NCI-H1694 treated with DMSO at 0.1 percent for 48 hours (cell line): Measurements from ENCODE around the gene SCAMP1.
"Not testable (repeated sequence)": the region's sequence is repeated elsewhere in the genome, so short reads cannot be mapped to it uniquely, and the experiment has no call there.

Experiments used
- DNase-seq: peaks from one replicate; lab custom pipeline; 2025; lab: John Stamatoyannopoulos, UW

The SCAMP1 gene, protein sequence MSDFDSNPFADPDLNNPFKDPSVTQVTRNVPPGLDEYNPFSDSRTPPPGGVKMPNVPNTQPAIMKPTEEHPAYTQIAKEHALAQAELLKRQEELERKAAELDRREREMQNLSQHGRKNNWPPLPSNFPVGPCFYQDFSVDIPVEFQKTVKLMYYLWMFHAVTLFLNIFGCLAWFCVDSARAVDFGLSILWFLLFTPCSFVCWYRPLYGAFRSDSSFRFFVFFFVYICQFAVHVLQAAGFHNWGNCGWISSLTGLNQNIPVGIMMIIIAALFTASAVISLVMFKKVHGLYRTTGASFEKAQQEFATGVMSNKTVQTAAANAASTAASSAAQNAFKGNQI

DNA sequence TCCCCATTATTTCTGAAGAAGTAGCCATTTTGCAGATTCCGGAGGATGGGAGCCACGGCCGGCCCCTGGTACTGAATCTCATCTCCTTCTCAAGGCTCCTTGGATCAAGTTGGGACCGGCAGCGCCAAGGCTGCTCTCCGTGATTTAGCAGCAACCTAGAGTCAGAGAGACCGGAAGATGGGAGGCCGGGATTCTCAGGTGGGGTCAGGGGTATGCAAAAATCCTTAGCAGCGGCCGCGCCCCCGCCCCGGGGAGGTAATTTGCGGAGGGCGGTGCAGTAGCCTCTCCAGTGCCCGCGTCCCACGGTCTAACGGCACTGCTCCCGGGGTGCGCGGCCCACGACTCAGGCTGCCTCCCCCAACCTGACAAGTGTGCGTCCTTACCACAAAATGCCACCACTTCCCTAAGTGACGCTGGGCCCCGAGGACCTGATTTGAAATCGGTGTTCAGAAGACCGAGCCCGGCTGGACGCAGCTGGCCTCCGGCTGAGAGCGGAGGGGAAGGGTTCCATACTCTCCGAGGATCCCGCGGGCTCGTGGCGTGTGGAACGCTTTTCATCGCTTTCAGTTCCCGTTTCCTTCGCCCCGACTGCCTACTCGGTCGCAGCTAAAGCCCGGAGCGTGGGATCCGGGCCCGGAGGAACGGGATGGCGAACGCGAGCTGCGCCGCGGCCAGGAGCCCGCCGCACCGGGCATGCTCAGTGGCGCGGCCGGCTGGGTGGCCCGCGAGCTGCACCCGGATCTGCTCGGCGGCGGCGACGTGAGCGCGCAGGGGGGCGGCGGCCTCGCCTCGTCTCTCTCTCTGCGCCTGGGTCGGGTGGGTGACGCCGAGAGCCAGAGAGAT is at the start of gene SCAMP1:
Gene SCAMP1 (plus strand): TSS at position 787 of the 843 bp plus-strand sequence. CDS start 55 bp downstream, at position 842.
- peak; percentile 69 for DNase-seq

DNA sequence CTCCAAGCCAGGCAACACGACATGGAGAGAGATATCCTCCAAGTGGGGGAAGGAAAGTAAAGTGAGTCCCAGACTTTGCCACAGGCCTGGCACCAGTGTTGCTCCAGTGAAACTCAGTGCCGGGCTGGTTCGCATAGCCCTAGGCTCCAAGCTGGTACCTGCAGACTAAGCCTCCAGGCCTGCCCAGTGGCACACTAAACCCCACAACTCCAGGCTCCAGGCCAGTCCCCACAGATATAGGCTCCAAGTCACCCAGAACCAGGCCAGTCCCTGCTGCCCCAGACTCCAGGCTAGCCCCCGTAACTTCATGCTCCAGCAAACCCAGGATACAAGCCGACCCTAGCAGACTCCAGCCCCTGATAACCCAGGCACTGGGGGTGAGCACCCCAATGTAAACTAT is 42.9 kb upstream of the SCAMP1 start:
- DNase-seq, result no peak

DNA sequence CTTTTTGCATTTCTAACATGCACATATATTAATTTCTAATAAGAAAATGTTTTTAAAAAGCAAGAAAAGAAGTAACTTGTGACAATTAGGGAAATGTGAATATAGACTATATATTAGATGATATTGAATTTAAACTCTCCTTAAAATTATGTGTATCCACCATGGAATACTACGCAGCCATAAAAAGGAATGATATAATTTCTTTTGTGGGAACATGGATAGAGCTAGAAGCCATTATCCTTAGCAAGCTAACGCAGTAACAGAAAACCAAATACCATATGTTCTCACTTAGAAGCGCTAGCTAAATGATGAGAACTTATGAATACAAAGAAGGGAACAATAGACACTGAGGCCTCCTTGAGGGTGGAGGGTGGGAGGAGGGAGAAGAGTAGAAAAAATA is 42.1 kb upstream of the SCAMP1 start:
- DNase-seq, result no peak

DNA sequence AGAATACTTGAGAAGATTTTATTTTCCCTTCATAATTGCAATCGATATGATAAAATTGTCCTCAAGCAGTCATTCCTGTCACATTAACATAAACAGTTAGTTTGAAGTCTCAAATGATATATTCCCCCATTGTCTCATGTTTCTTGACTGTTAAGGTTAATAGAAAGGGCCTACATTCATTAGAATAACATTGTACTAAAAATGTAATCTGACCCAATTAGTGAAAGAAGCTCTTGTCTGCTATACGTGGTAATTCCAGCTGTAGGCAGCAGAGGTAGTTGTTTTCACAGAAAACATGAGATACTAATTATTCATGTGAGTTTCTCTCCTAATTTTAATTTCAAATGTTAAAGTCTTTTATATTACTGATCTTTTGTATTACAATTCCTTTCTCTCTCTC is 40.0 kb upstream of the SCAMP1 start:
- DNase-seq, result peak; percentile 6

DNA sequence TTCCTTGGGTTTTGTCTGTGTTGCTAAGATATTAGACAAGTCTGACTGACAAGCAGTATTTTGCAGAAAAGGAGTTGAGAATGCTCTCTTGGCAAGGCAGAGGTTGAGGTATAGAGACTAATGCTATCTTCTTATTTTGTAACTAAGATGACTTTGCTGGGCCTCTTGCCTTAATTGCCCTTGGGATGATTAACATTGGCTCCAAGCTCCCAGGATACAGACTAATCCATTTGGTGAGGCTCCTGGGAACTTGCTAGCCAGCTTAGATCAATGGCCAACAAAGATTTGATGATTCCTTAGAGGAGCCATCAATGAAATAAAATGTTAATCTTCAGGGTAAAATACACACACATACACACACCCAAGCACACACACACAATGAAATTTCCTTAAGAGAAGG is 37.2 kb upstream of the SCAMP1 start:
- no peak for DNase-seq

DNA sequence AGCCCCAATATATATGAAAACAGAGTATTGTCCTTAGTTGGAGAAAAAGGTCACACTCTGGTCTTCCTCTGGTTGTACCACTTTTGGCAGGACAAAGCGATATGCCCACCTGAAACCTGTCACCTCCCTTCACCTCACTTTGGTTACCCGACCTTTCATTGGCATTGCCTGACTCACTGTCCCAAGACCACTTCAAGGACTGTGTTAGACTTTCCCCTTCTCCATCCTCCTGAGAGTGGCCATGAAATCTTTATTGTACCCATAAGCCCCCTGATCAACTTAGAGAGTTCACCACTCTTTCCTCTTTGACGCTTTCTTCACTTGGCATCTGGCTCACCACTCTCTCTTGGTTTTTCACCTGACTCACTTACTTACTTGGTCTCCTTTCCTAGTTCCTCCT is 33.5 kb upstream of the SCAMP1 start:
- no peak for DNase-seq

DNA sequence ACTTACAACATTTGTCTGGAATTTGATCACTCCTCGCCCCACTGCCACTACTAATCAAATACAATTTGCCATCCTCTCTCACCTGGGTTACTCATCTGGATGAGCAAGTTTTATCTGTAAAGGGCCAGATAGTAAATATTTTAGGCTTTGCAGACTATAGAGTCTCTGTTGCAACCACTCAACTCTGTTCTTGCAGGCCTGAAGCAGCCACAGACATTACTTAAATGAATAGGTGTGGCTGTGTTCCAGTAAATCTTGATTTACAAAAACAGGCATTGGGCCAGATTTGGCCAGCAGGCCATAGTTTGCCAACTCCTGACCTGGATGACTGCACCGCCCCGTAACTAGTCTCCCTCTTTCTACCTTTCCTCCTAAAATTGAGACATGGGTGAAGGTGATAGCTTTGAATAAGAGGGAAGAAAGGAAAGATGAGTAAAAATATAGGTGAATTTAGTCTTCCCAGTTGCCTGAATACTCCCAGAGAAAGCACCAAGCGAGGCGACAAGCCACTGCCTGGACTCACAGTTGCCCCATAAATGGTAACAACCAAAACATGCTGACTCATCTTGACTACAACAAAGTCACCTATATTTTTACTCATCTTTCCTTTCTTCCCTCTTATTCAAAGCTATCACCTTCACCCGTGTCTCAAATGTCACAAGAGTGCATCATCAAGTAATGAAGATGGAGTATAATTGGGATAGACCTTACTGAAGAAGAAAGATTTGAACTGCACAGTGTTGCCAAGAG is 32.5 kb upstream of the SCAMP1 start:
- DNase-seq, result no peak

DNA sequence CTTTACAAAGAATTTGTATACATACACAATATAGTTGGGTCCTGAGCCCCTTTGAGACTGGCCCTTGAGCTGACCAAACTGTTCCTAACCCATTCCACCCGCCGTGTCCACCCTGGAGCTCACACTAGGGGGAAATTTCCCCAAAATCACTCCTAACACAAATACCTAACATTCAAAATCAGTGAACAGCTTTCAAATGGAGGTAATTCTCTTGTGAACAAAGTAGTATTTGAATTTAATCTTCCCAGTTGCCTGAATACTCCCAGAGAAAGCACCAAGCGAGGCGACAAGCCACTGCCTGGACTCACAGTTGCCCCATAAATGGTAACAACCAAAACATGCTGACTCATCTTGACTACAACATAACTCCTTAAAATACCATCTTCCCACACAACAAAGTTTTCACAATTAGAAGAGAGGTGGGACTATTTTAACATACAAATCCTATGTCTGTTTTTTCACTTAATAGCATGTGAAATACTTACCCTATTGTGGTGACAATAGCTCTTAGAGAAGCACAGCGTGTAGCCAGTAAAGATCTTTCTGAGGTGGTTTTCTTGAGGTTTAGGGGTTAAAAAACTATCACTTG is 31.7 kb upstream of the SCAMP1 start:
- DNase-seq, result no peak

DNA sequence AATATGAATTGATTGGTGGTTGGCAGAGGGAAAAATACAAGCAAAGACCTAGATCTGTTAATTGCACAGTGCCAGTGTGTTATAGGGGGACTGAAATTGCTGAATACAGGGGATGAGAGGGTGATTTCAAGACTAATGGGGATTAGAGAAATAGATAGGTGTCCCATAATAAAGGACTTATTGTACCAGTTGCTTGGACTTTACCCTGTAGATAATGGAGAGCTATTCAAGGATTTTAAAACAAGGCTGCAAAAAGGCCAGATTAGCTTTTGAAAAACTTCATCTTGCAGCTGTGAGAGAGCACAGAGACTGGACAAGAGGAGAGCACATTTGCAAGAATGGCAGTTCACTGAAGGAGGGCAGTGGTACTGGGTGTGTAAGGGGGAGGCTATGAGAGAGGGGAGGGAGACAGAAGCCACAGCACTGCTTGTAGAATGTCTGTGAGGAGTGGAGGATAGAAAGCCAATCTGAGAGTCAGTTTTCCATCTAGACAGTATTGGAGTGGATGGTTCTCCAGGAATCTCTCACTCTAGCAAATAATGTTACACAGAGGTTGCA is 28.8 kb upstream of the SCAMP1 start:
- no peak for DNase-seq

DNA sequence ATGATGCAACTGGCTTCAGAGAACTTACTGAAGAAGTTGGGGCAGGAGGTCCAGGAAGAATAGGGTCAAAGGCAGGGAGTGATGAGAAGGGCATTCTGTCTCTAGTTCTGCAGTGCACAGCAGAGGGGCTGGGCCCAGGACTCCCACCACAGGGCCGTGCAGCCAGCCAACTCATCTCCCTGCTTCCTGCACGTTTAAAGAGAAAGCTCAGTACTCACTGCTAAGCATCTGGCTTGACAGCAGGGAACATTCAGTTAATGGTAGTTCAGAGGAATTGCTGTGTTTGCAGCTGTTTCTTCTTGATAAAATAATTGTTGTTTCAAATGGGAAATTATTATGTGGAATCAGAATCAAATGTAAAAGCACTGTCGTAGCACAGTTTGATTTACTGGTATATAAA is 25.6 kb upstream of the SCAMP1 start:
- DNase-seq, result peak; percentile 58

DNA sequence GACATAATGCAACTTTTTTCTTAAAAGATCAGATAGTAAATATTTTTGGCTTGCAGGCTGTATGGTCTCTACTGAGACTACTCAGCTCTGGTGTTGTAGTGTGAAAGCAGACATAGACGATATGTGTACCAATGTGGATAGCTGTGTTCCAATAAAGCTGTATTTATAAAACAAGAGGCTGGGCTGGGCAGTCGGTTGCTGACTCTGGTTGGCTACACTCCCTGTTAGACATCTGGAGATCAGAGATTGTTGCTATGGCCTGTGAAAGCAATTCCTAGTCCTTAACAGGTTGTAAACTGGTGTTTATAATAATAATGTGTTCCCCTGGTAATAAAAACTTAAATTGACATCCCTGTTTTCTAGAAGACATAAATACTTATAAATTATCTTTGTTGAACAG is 24.4 kb upstream of the SCAMP1 start:
- no peak for DNase-seq

DNA sequence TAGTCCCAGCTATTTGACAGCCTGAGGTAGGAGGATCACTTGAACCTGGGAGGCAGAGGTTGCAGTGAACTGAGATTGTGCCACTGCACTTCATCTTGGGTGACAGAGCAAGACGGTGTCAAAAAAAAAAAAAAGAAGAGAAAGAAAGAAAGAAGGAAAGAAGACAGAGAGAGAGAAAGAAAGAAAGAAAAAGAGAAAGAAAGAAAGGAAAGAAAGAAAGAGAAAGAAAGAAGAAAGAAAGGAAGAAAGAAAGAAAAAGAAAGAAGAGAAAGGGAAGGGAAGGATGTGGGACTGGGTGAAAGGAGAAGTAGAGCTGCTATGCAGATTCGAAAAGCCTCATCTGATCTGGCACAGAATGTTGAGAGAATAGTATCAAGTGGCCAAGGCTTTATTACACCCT is 23.7 kb upstream of the SCAMP1 start:
- no peak for DNase-seq

DNA sequence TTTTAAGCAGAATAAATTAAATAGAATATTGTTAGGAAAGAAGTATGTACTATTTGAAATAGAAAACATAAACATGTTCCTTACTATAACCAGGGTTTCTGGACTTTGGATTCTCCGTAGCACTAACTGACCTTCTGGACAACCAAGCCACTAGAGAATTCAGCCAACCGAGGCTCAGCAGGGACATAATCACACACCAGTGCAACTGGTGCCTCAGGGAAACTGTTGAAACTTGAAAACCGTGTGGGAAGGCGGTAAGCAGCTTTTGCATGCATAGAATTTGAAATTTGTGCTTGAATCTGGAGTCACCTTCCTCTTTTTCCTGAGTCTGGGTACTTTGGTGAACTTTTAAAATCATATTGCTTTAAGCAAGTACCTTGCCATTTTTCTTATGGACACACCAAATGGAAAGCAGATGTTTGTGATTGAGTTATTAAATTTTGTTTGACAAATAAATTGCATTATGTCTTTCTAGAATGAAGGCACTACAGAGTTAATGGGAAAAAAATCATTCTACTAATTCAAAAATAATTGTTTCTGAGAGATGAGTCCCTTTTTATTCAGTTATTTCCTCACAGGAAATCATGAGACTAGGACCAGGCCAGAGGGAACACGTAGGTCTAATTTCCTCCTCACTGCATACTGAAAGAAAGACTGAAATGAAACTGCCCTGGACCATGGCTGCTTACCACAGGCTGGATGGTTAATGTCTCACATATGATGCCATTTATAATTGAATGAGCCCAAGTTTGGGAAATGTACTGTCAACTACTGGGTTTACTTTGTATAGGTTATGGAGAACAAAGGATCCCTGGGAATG is 20.6 kb upstream of the SCAMP1 start:
- DNase-seq, result no peak

DNA sequence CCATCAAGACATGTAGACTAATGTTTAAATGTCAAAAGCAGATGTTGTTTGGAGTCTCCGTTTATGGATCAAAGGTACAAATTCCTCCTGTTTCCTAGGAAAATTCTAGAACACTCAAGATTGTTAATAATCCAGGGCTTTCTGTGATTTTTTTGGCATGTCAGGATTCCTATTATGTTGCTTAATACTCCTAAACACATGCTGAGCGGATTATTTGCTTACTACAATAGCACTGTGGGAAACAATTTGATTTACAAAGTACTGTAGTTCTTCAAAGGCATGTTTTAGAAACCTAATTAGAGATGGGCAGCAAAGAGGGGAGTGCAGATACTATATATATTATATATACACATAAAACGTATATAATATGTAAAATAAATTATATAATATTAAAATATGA is 19.0 kb upstream of the SCAMP1 start:
- no peak for DNase-seq

DNA sequence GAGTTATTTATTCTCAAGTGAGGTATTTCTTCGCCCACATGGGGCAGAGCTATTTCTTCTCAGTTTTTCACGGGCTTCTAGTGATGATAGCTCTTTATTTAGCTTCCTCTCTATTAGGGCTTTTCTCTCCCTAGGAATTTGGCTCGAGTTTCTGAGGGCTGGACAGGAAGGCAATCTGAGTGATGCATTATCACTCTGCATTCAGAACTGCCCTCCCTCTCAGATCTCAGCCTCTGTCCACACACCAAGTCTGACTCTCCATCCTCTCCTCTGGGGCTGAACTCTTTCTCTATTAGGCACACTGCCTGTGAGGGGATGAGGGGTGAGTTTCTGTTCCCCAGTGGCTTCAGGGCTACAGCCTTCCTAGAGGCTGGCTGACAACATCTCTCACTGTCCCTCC is 14.9 kb upstream of the SCAMP1 start:
- no peak for DNase-seq

DNA sequence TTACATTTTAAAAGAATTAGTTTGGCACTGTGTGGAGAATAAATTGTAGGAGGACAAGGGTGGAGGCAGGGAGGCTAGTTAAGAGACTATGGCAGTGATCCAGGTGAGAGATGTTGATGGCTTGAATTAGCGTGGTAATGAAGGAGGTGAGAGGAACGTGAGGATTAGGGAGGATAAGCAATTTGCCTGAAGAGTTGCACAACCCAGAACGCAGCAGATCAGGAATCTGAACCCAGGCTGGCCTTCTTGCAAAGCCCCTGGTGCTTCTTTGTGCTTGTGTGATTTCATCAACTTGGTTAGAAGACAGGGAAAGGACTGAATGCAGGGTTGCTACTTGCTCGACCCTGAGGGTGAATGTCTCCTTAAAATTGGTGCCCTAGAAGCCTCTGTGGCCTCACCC is 6.9 kb upstream of the SCAMP1 start:
- no peak for DNase-seq

DNA sequence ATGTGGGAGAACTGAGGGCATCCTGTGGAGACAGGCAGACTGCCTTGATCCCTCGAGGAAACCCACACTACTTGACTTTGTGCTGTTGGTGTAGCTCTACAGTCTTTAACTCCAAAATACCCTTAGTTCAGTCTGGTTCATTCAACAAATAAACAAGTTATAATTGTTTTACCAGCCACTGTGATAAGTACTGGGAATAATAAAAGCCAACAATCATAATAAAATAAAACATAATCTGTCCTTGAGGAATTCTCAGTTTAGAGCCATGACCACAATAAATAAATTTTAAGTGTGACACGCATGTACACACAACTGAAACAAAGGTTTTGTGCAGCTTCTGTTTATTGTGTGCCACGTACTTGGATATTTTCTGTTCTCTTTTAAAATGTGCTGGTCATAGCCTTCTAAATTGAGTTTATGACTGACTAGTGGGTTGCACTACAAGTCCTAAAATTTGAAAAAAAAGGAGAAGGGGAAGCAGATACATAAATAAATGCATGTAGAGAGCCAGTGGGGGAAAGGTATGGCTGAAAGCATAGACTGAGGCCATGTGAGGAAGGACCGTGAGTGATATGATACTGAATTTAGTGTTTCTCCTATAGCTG is 6.2 kb upstream of the SCAMP1 start:
- DNase-seq, result no peak

DNA sequence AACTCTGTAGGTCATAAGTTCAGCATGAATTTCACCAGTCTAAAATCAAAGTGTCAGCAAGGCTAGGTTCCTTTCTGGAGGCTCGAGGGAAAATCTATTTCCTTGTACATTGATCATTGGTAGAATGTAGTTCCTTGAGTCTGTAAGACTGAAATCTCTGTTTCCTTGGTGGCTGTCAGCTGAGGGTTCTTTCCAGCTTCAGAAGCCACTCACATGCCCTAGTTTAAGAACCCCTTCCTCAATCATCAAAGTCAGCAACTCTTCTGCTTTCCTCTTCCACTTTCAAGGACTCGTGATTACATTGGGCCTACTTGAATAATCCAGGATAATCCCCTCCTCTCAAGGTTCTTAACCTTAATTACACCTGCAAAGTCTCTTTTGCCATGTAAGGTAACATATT is 4.9 kb upstream of the SCAMP1 start:
- no peak for DNase-seq

DNA sequence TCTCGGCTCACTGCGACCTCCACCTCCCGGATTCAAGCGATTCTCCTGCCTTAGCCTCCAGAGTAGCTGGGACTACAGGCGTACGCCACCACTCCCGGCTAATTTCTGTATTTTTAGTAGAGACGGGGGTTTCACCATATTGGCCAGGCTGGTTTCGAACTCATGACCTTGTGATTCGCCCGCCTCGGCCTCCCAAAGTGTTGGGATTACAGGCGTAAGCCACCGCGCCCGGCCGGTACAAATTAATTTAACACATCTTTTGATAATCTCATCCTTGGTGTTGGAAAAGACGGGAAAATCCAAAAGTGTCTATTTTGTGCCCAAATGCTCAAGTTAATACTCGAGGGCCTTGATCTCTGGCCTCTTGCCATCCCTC is 974 bp upstream of the SCAMP1 start:
- DNase-seq, result not testable (repeated sequence)

DNA sequence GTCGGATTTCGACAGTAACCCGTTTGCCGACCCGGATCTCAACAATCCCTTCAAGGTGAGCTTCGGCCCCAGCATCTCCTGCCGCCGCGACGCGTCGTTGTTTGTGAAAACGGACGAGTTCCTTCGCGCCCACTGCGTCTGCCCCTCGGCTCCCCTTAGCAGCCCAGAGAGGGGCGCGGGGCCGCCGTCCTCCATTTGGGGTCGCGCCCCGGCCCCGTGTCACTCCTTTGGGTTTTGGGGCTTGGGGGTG is 182 bp downstream of the SCAMP1 start:
- DNase-seq, result no peak
